ENCODE measurements around the gene MPZL3.

GRCh38 chr11:118217575-118217974 is 34.6 kb downstream of the MPZL3 start:
- TF ChIP-seq CTCF (IDR thresholded peaks at IDR 0.05) (no peak), POLR2A (IDR thresholded peaks at IDR 0.05) (no peak)
